Measurements from ENCODE around the gene RPS29.
A peak's percentile ranks its signal among the peaks of the same experiment; 100 is the strongest.

RPS29 gene

GRCh38 chr14:49584058-49584457, 2.1 kb downstream of the RPS29 start:
- Mint-ChIP-seq H3K36me3 (peaks cover 59% of the 10 kb centered on the region), H3K27me3 (peaks cover 4% of the 10 kb centered on the region), H3K9me3 (no peaks in the 10 kb centered on the region), H3K4me1 (peaks cover 61% of the 10 kb centered on the region), H3K4me3 (peak overlapping the region; percentile 89), H3K27ac (peak overlapping the region; percentile 99)
- CTCF ChIA-PET: no interaction called here
- DNase-seq: no peak

GRCh38 chr14:49583629-49584028, 2.6 kb downstream of the RPS29 start:
- H3K4me3 Mint-ChIP-seq: peak overlapping the region; percentile 89
- no peak for DNase-seq
- H3K4me1 Mint-ChIP-seq: peaks cover 61% of the 10 kb centered on the region
- H3K9me3 Mint-ChIP-seq: no peaks in the 10 kb centered on the region
- peaks cover 4% of the 10 kb centered on the region for H3K27me3 Mint-ChIP-seq
- CTCF ChIA-PET: no interaction called here
- peaks cover 60% of the 10 kb centered on the region for H3K36me3 Mint-ChIP-seq
- H3K27ac Mint-ChIP-seq: peak overlapping the region; percentile 66

- Mint-ChIP-seq H3K27ac (peak overlapping the region; percentile 24), H3K36me3 (peaks cover 68% of the 10 kb centered on the region), H3K4me1 (peaks cover 60% of the 10 kb centered on the region), H3K4me3 (peak overlapping the region; percentile 33), H3K9me3 (no peaks in the 10 kb centered on the region), H3K27me3 (peaks cover 4% of the 10 kb centered on the region)
- DNase-seq: no peak
- CTCF ChIA-PET: no interaction called here
Observed at GRCh38 chr14:49582113-49582977, 3.8 kb downstream of the RPS29 start.

GRCh38 chr14:49581209-49582112, 4.7 kb downstream of the RPS29 start:
- no peaks in the 10 kb centered on the region for H3K9me3 Mint-ChIP-seq
- DNase-seq: no peak
- H3K27me3 Mint-ChIP-seq: peaks cover 3% of the 10 kb centered on the region
- H3K4me3 Mint-ChIP-seq: no peak overlapping the region
- CTCF ChIA-PET: no interaction called here
- H3K27ac Mint-ChIP-seq: peak overlapping the region; percentile 13
- H3K4me1 Mint-ChIP-seq: peaks cover 54% of the 10 kb centered on the region
- H3K36me3 Mint-ChIP-seq: peaks cover 75% of the 10 kb centered on the region

- Mint-ChIP-seq H3K36me3 (peaks cover 72% of the 10 kb centered on the region), H3K4me1 (peaks cover 53% of the 10 kb centered on the region), H3K27me3 (no peaks in the 10 kb centered on the region), H3K27ac (no peak overlapping the region), H3K4me3 (no peak overlapping the region), H3K9me3 (no peaks in the 10 kb centered on the region)
- DNase-seq: no peak
- CTCF ChIA-PET: no interaction called here
Observed at GRCh38 chr14:49579841-49580240, 6.3 kb downstream of the RPS29 start.

- Mint-ChIP-seq H3K36me3 (peaks cover 67% of the 10 kb centered on the region), H3K9me3 (no peaks in the 10 kb centered on the region), H3K4me1 (peaks cover 37% of the 10 kb centered on the region), H3K27me3 (no peaks in the 10 kb centered on the region), H3K4me3 (no peak overlapping the region), H3K27ac (no peak overlapping the region)
- no peak for DNase-seq
- CTCF ChIA-PET: no interaction called here
Observed at GRCh38 chr14:49578141-49578540, 8.0 kb downstream of the RPS29 start.

GRCh38 chr14:49574038-49574437, 12.1 kb downstream of the RPS29 start:
- peaks cover 4% of the 10 kb centered on the region for H3K4me1 Mint-ChIP-seq
- H3K4me3 Mint-ChIP-seq: no peak overlapping the region
- CTCF ChIA-PET: interaction anchor here (1.0 kb wide), 1 partner anchor 11 kb away, joined by 3 read pairs; no protein-coding TSS in a partner anchor
- peaks cover 57% of the 10 kb centered on the region for H3K36me3 Mint-ChIP-seq
- DNase-seq: no peak
- H3K27ac Mint-ChIP-seq: no peak overlapping the region
- H3K9me3 Mint-ChIP-seq: peaks cover 8% of the 10 kb centered on the region
- no peaks in the 10 kb centered on the region for H3K27me3 Mint-ChIP-seq

GRCh38 chr14:49569281-49569680, 16.9 kb downstream of the RPS29 start:
- Mint-ChIP-seq H3K36me3 (peaks cover 31% of the 10 kb centered on the region), H3K4me3 (no peak overlapping the region), H3K4me1 (no peaks in the 10 kb centered on the region), H3K9me3 (peaks cover 8% of the 10 kb centered on the region), H3K27ac (no peak overlapping the region), H3K27me3 (no peaks in the 10 kb centered on the region)
- no peak for DNase-seq
- CTCF ChIA-PET: no interaction called here

- DNase-seq: no peak
- CTCF ChIA-PET: no interaction called here
- Mint-ChIP-seq H3K4me1 (no peaks in the 10 kb centered on the region), H3K27me3 (no peaks in the 10 kb centered on the region), H3K9me3 (peaks cover 5% of the 10 kb centered on the region), H3K36me3 (peaks cover 13% of the 10 kb centered on the region), H3K27ac (no peak overlapping the region), H3K4me3 (no peak overlapping the region)
Observed at GRCh38 chr14:49566714-49567113, 19.5 kb downstream of the RPS29 start.

GRCh38 chr14:49559979-49560768, 26.0 kb downstream of the RPS29 start:
- no peak overlapping the region for H3K4me3 Mint-ChIP-seq
- CTCF ChIA-PET: no interaction called here
- no peak for DNase-seq
- H3K27ac Mint-ChIP-seq: no peak overlapping the region
- H3K4me1 Mint-ChIP-seq: no peaks in the 10 kb centered on the region
- H3K36me3 Mint-ChIP-seq: no peaks in the 10 kb centered on the region
- no peaks in the 10 kb centered on the region for H3K9me3 Mint-ChIP-seq
- H3K27me3 Mint-ChIP-seq: no peaks in the 10 kb centered on the region

- no peaks in the 10 kb centered on the region for H3K36me3 Mint-ChIP-seq
- H3K27ac Mint-ChIP-seq: no peak overlapping the region
- H3K27me3 Mint-ChIP-seq: peaks cover 4% of the 10 kb centered on the region
- CTCF ChIA-PET: no interaction called here
- no peaks in the 10 kb centered on the region for H3K9me3 Mint-ChIP-seq
- DNase-seq: no peak
- H3K4me1 Mint-ChIP-seq: no peaks in the 10 kb centered on the region
- H3K4me3 Mint-ChIP-seq: no peak overlapping the region
Observed at GRCh38 chr14:49553892-49554291, 32.3 kb downstream of the RPS29 start.

GRCh38 chr14:49553106-49553505, 33.1 kb downstream of the RPS29 start:
- Mint-ChIP-seq H3K4me3 (no peak overlapping the region), H3K9me3 (no peaks in the 10 kb centered on the region), H3K36me3 (no peaks in the 10 kb centered on the region), H3K4me1 (no peaks in the 10 kb centered on the region), H3K27me3 (peaks cover 4% of the 10 kb centered on the region), H3K27ac (no peak overlapping the region)
- no peak for DNase-seq
- CTCF ChIA-PET: interaction anchor here (1.5 kb wide), 1 partner anchor 91 kb away, joined by 5 read pairs; no protein-coding TSS in a partner anchor

- CTCF ChIA-PET: no interaction called here
- no peaks in the 10 kb centered on the region for H3K4me1 Mint-ChIP-seq
- no peaks in the 10 kb centered on the region for H3K36me3 Mint-ChIP-seq
- peaks cover 4% of the 10 kb centered on the region for H3K27me3 Mint-ChIP-seq
- H3K27ac Mint-ChIP-seq: no peak overlapping the region
- DNase-seq: no peak
- no peak overlapping the region for H3K4me3 Mint-ChIP-seq
- H3K9me3 Mint-ChIP-seq: no peaks in the 10 kb centered on the region
Observed at GRCh38 chr14:49551569-49551968, 34.6 kb downstream of the RPS29 start.
